ENCODE results near the gene TANC2. TPM values are rescaled to one million over a fixed set of nuclear protein-coding genes. Genes with fewer than 3 reads are reported as not detected.
"Not testable (repeated sequence)": the region's sequence is repeated elsewhere in the genome, so short reads cannot be mapped to it uniquely, and the experiment has no call there.

TANC2 gene
- total RNA-seq, 3 donors from 2014 or later, result 25.9 to 64.9 (median 31.0) TPM

DNA sequence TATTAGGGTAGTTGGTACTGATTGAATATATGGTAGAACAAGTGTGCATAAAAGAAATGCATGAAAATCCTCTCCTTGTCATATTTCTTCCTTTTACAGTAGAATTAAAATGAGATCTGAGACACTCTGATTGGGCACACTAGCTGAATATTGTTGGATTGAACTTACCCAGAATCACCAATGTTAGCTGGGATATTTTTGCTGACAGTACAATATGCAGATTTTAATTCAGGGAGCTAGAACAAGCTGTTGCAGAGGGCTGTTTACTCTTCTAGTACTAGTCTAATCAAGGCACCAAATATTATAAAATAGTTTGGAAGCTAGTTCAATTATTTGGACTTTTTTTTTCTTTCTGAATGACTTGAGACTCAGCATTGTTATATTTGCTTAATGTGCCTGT lies 4.6 kb downstream of the TANC2 start:
- Histone ChIP-seq H3K27ac (no peak overlapping the region), H3K4me1 (peaks cover 0 to 8% of the 10 kb centered on the region in 2 donors), H3K4me3 (no peak overlapping the region), H3K27me3 (no peaks in the 10 kb centered on the region), H3K36me3 (no peaks in the 10 kb centered on the region), H3K9me3 (no peaks in the 10 kb centered on the region)
- intact Hi-C loops (cut with DNase I; ENCODE audit: low total_unique reads), result no loop called here
- DNase-seq (ENCODE audit: low spot score in 2 of 2), result no peak
- no peak for TF ChIP-seq POLR2AphosphoS5 (IDR thresholded peaks at IDR 0.05)
- TF ChIP-seq, protein P1, sequence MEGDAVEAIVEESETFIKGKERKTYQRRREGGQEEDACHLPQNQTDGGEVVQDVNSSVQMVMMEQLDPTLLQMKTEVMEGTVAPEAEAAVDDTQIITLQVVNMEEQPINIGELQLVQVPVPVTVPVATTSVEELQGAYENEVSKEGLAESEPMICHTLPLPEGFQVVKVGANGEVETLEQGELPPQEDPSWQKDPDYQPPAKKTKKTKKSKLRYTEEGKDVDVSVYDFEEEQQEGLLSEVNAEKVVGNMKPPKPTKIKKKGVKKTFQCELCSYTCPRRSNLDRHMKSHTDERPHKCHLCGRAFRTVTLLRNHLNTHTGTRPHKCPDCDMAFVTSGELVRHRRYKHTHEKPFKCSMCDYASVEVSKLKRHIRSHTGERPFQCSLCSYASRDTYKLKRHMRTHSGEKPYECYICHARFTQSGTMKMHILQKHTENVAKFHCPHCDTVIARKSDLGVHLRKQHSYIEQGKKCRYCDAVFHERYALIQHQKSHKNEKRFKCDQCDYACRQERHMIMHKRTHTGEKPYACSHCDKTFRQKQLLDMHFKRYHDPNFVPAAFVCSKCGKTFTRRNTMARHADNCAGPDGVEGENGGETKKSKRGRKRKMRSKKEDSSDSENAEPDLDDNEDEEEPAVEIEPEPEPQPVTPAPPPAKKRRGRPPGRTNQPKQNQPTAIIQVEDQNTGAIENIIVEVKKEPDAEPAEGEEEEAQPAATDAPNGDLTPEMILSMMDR (IDR thresholded peaks at IDR 0.05), result no peak
- TF ChIP-seq POLR2A (IDR thresholded peaks at IDR 0.05), result no peak

DNA sequence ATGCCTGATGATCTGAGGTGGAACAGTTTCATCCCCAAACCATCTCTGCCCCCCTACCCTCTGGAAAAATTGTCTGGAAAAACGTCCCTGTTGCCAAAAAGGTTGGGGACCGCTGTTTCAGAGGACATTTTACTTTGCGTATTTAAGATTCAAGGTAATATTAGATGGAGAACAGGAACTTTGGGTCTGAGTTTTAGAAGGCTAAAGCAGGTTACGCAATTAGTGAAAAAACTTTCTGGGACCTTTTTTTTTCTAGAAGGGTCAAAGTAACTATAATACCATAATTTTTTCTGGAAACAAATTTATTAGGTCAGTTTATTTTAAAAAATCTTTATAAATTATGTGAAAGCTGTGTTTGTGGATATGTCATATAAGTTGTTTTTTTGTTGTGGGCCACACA lies 5.8 kb downstream of the TANC2 start:
- Histone ChIP-seq H3K4me3 (no peak overlapping the region), H3K36me3 (no peaks in the 10 kb centered on the region), H3K9me3 (no peaks in the 10 kb centered on the region), H3K27me3 (no peaks in the 10 kb centered on the region), H3K4me1 (peaks cover 0 to 8% of the 10 kb centered on the region in 2 donors), H3K27ac (no peak overlapping the region)
- TF ChIP-seq POLR2A (IDR thresholded peaks at IDR 0.05) (no peak), POLR2AphosphoS5 (IDR thresholded peaks at IDR 0.05) (no peak)
- TF ChIP-seq, protein P1 (IDR thresholded peaks at IDR 0.05), result no peak
- intact Hi-C loops (cut with DNase I; ENCODE audit: low total_unique reads), result no loop called here
- DNase-seq (ENCODE audit: low spot score in 2 of 2), result no peak

DNA sequence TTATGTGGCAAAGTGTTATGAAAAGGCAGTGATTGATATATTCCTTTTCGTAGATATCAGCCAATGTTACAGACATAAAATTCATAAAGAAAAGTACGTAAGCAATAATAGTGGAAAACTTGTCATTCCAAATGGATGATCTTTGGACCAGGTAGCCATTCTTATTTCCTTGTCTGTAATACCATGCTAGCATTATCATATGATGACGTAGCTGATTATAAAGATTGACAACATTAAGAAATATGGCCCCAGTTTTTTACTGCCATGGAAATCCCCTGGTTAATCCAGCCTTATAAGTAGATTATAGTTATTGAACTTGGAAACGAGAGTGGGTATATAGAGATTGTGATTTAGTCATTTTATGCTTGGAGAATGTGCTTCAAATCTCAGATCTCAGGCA lies 8.8 kb downstream of the TANC2 start:
- intact Hi-C loops (cut with DNase I; ENCODE audit: low total_unique reads), result no loop called here
- no peaks in the 10 kb centered on the region for H3K36me3 ChIP-seq
- no peaks in the 10 kb centered on the region for H3K4me1 ChIP-seq
- no peak overlapping the region for H3K4me3 ChIP-seq
- H3K27ac ChIP-seq, result no peak overlapping the region
- DNase-seq (ENCODE audit: low spot score in 2 of 2), result no peak
- no peaks in the 10 kb centered on the region for H3K9me3 ChIP-seq
- TF ChIP-seq, protein P1 (IDR thresholded peaks at IDR 0.05), result no peak
- TF ChIP-seq POLR2AphosphoS5 (IDR thresholded peaks at IDR 0.05) (no peak), POLR2A (IDR thresholded peaks at IDR 0.05) (no peak)
- no peaks in the 10 kb centered on the region for H3K27me3 ChIP-seq

DNA sequence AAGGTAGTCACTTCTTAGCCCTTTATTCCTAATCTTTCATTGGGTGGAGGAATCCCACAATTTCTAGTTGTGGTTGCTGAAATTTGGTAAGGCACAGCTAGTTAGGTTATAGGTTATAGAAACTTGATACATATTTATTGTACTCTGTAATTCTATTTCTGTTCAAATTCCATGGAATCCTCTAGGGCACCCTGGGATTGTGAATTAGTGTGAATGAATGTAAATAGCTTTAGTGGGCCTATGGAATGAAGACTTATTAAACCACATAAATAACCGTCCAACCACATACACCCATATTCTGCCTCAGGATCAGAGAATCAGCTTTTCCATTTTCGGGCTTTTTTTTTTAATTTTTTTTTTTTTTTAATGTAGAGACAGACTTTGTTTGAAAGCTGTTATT lies 9.2 kb downstream of the TANC2 start:
- intact Hi-C loops (cut with DNase I; ENCODE audit: low total_unique reads), result no loop called here
- no peak overlapping the region for H3K27ac ChIP-seq
- no peak for DNase-seq (ENCODE audit: low spot score in 2 of 2)

DNA sequence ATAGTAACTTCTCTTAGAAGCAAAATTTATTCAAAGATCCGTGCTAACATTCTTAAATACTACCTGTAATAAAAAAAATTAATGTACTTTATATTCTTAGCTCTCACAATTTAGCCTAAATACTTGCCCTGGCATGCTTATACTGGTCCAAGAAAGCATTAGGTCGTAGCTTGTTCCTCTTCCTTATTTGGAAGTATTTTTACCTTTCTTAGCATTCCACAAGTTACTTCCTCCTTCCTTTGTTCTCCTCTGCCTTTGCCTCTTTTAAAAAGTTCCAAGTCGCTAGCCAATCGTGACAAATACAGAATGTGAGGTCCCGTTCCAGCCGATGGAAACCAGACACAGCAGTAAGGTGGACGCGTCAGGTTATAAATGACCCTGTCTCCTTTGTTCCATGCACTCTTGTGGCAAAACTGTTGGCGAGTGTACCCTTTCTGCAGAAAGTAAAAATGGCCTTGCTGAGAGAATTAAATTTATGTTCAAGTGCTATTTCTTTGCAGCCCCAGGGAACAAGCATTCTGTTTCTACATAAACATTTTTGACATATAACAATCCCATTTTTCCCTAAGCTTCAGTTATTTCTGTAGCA lies 10.7 kb downstream of the TANC2 start:
- H3K9me3 ChIP-seq; DNase-seq (ENCODE audit: low spot score in 2 of 2); H3K4me1 ChIP-seq; H3K27ac ChIP-seq; intact Hi-C loops (cut with DNase I; ENCODE audit: low total_unique reads); H3K27me3 ChIP-seq; H3K36me3 ChIP-seq; H3K4me3 ChIP-seq: not testable (repeated sequence)

More for the DNA sequence above, 9.2 kb downstream of the TANC2 start:
- Histone ChIP-seq H3K9me3 (no peaks in the 10 kb centered on the region), H3K36me3 (no peaks in the 10 kb centered on the region), H3K4me1 (no peaks in the 10 kb centered on the region), H3K27me3 (no peaks in the 10 kb centered on the region), H3K4me3 (no peak overlapping the region)
- no peak for TF ChIP-seq POLR2A (IDR thresholded peaks at IDR 0.05)
- TF ChIP-seq, protein P1 (IDR thresholded peaks at IDR 0.05), result no peak
- TF ChIP-seq POLR2AphosphoS5 (IDR thresholded peaks at IDR 0.05), result no peak

DNA sequence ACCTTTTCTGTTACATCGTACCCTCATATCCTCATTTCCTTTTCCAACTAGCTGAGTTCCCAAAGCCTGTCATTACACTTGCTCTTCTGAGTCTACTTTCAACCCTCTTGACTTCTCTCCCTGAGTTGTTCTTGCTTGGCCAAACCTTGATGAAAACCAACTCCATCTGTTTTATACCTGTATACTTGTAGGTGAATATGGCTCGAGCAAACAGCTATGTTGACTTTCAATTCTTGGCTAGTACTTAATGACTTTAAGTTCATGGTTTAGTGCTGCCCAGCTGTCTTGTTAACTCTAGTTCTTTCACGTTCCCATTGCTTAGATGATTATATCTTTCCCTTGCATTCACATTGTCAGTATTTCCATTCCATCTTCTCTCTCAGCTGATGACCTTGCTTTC lies 14.8 kb downstream of the TANC2 start:
- DNase-seq (ENCODE audit: low spot score in 2 of 2), result no peak
- TF ChIP-seq POLR2AphosphoS5 (IDR thresholded peaks at IDR 0.05) (no peak), POLR2A (IDR thresholded peaks at IDR 0.05) (no peak)
- TF ChIP-seq, protein P1 (IDR thresholded peaks at IDR 0.05), result no peak
- Histone ChIP-seq H3K4me3 (no peak overlapping the region), H3K27ac (no peak overlapping the region), H3K27me3 (no peaks in the 10 kb centered on the region), H3K9me3 (peaks cover 5 to 18% of the 10 kb centered on the region in 2 donors), H3K4me1 (no peaks in the 10 kb centered on the region), H3K36me3 (no peaks in the 10 kb centered on the region)
- intact Hi-C loops (cut with DNase I; ENCODE audit: low total_unique reads), result no loop called here

Data from breast epithelium (tissue), 4 donors.